Urinary bladder (tissue), 4 donors: ENCODE results near the gene ECHS1. TPM values are rescaled to one million over a fixed set of nuclear protein-coding genes. Genes with fewer than 3 reads are reported as not detected.

Source experiments
- DNase-seq: peaks from one replicate; pipeline ENCODE4 v3.0.0-alpha.2; 2015; ENCODE audit errors: extremely low spot score
- H3K27ac ChIP-seq: one replicate; pipeline ENCODE4 v1.5.1; 2013; ENCODE audit warnings: low read depth, mild to moderate bottlenecking, moderate library complexity
- H3K36me3 ChIP-seq: one replicate; pipeline ENCODE4 v1.6.1; 2013; ENCODE audit warnings: mild to moderate bottlenecking, moderate library complexity; ENCODE audit not compliant: insufficient read depth
- H3K4me1 ChIP-seq: one replicate; pipeline ENCODE4 v1.6.1; 2013; ENCODE audit warnings: mild to moderate bottlenecking, moderate library complexity; ENCODE audit not compliant: insufficient read depth
- H3K4me3 ChIP-seq: one replicate; pipeline ENCODE4 v1.5.1; 2013; ENCODE audit warnings: low read depth, low read length
- WGBS: extraction: QIAGEN DNeasy Blood & Tissue Kit; methylation state at CpG from one replicate; pipeline ENCODE4 v1.1.7; 2013; 5-methylcytosine and 5-hydroxymethylcytosine counted together
- polyA plus RNA-seq: library from polyadenylated mRNA; stranded (reverse); fragments of 200-250 nt; gene quantifications from one replicate; pipeline ENCODE4 v1.2.3, GENCODE V29; 2013
- total RNA-seq: library from RNA; depleted of rRNA; stranded (reverse); fragments of >200 nt; gene quantifications from one replicate; pipeline ENCODE4 v1.2.3, GENCODE V29; 2014
- donor health status: healthy with polysubstance abuse.
- donor health status: healthy.

The ECHS1 gene
- total and polyA plus RNA-seq, 2 donors: 43.0 to 93.9 TPM

- Histone ChIP-seq H3K4me1 (no peaks in the 10 kb centered on the region), H3K4me3 (no peak overlapping the region), H3K36me3 (no peaks in the 10 kb centered on the region), H3K27ac (no peak overlapping the region)
- WGBS: 94% methylated on average over 8 of the region's 8 CpGs
- DNase-seq: no peak
Observed at GRCh38 chr10:133405844-133406527, 32.8 kb upstream of the ECHS1 start.

- no peak for DNase-seq
- no peaks in the 10 kb centered on the region for H3K36me3 ChIP-seq
- 79% methylated on average over 2 of the region's 2 CpGs for WGBS
- no peak overlapping the region for H3K27ac ChIP-seq
- no peaks in the 10 kb centered on the region for H3K4me1 ChIP-seq
- H3K4me3 ChIP-seq: no peak overlapping the region
Observed at GRCh38 chr10:133405272-133405671, 32.1 kb upstream of the ECHS1 start.

- 91% methylated on average over 5 of the region's 5 CpGs for WGBS
- Histone ChIP-seq H3K27ac (no peak overlapping the region), H3K36me3 (no peaks in the 10 kb centered on the region), H3K4me3 (no peak overlapping the region), H3K4me1 (no peaks in the 10 kb centered on the region)
- DNase-seq: no peak
Observed at GRCh38 chr10:133403784-133404183, 30.6 kb upstream of the ECHS1 start.

GRCh38 chr10:133403359-133403758 lies 30.2 kb upstream of the ECHS1 start:
- no peaks in the 10 kb centered on the region for H3K36me3 ChIP-seq

GRCh38 chr10:133401981-133402725 lies 29.0 kb upstream of the ECHS1 start:
- Histone ChIP-seq H3K4me3 (no peak overlapping the region), H3K27ac (no peak overlapping the region), H3K4me1 (no peaks in the 10 kb centered on the region), H3K36me3 (no peaks in the 10 kb centered on the region)
- DNase-seq: no peak
- 96% methylated on average over 21 of the region's 21 CpGs for WGBS

More at GRCh38 chr10:133403359-133403758, 30.2 kb upstream of the ECHS1 start:
- 89% methylated on average over 16 of the region's 16 CpGs for WGBS
- no peak overlapping the region for H3K27ac ChIP-seq
- H3K4me3 ChIP-seq: no peak overlapping the region
- H3K4me1 ChIP-seq: no peaks in the 10 kb centered on the region
- DNase-seq: no peak

- Histone ChIP-seq H3K36me3 (no peaks in the 10 kb centered on the region), H3K27ac (no peak overlapping the region), H3K4me3 (no peak overlapping the region), H3K4me1 (no peaks in the 10 kb centered on the region)
- DNase-seq: no peak
- WGBS: 94% methylated on average over 12 of the region's 12 CpGs
Observed at GRCh38 chr10:133401500-133401899, 28.3 kb upstream of the ECHS1 start.

GRCh38 chr10:133400624-133401424 lies 27.7 kb upstream of the ECHS1 start:
- 92% methylated on average over 10 of the region's 10 CpGs for WGBS
- Histone ChIP-seq H3K36me3 (no peaks in the 10 kb centered on the region), H3K27ac (no peak overlapping the region), H3K4me1 (no peaks in the 10 kb centered on the region), H3K4me3 (no peak overlapping the region)
- no peak for DNase-seq

GRCh38 chr10:133399123-133399601 lies 26.0 kb upstream of the ECHS1 start:
- no peak for DNase-seq
- WGBS: 95% methylated on average over 19 of the region's 19 CpGs
- no peak overlapping the region for H3K27ac ChIP-seq
- H3K36me3 ChIP-seq: no peaks in the 10 kb centered on the region
- no peaks in the 10 kb centered on the region for H3K4me1 ChIP-seq
- no peak overlapping the region for H3K4me3 ChIP-seq

- H3K4me3 ChIP-seq: no peak overlapping the region
- H3K27ac ChIP-seq: no peak overlapping the region
- no peaks in the 10 kb centered on the region for H3K4me1 ChIP-seq
- no peak for DNase-seq
- 96% methylated on average over 7 of the region's 7 CpGs for whole genome bisulfite sequencing
- H3K36me3 ChIP-seq: no peaks in the 10 kb centered on the region
Observed at GRCh38 chr10:133397938-133398337, 24.8 kb upstream of the ECHS1 start.

- DNase-seq: no peak
- Histone ChIP-seq H3K4me3 (no peak overlapping the region), H3K36me3 (no peaks in the 10 kb centered on the region), H3K4me1 (no peaks in the 10 kb centered on the region), H3K27ac (no peak overlapping the region)
- WGBS: 94% methylated on average over 19 of the region's 19 CpGs
Observed at GRCh38 chr10:133396035-133396624, 23.0 kb upstream of the ECHS1 start.

- Histone ChIP-seq H3K36me3 (no peaks in the 10 kb centered on the region), H3K4me3 (peak overlapping the region; percentile 85), H3K27ac (no peak overlapping the region), H3K4me1 (no peaks in the 10 kb centered on the region)
- no peak for DNase-seq
- 26% methylated on average over 21 of the region's 21 CpGs for WGBS
Observed at GRCh38 chr10:133394801-133395221, 21.7 kb upstream of the ECHS1 start.

- Histone ChIP-seq H3K27ac (peak within 1 kb of the TSS; percentile 61), H3K36me3 (no peaks in the 10 kb centered on the region), H3K4me3 (peak within 1 kb of the TSS; percentile 85), H3K4me1 (no peaks in the 10 kb centered on the region)
- WGBS: under 1% methylated on average over 69 of the region's 69 CpGs
- DNase-seq: peak; percentile 76
Observed at GRCh38 chr10:133394064-133394663, 21.0 kb upstream of the ECHS1 start, which contains the start of gene MTG1. Gene MTG1 (plus strand): TSS chr10:133394157. CDS start chr10:133394221, 64 bp downstream.
